HG02623 (cell line): Measurements from ENCODE around the gene CERS2.

ENCODE experiments used
- ATAC-seq: cut with Tn5 transposase; IDR thresholded peaks from one replicate; pipeline ENCODE4 v1.9.1; 2021; ENCODE audit warnings: moderate library complexity; ENCODE audit not compliant: unreplicated experiment

CERS2 gene

DNA sequence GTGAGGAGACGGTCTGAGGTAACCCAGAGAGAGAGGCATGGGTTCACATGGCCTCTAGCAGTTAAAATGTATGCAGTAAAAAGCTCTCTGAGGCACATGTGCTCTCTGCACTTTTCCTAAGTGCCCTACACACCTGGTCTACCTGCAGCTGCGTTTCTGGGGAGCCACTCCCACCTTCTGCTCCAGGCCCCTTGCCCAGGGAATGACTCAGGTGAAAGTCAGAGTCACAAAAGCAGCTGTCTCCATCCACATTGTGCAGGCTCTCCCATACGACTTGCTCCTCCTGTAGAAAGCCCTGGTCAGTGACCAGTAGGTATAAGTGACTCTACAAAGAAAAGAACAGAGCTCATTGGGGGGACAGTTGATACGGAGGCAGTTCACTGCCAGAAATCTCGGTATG, 23.3 kb upstream of the CERS2 start:
- ATAC-seq: no peak

DNA sequence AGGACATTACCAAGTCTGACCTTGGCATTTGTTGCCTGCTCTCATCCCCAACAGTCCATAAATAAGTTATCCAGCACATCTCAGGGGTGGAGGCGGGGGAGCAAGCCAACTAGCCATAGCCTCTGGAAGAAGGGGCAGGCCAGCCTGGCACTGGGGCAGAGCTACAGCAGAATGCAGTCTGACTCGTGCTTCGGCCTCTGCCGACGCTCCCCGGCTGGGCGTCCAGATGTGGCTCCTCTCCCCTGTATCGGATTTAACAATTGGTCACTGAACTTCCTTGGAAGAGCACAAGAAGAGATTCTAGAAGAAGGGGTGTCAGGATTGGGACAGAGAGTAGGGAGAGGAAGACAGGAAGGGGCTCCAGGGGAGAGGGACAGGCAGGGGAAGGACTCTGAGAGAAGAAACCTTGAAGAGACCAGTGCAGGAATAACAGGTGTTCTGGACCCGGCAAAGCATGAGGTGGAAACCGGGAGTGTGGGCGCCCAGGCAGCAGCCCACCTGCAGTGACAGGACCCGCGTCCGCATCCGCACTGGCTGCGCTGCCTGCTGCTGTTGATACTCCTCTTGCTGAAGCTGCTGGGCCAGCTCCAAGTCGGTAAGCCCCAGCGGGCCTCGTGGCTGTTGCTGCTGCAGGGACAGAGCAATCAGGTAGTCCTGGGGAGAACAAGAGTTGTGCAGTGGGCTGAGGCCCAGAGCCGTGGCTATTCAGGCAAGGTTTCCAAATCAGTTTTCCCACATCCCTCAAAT, 22.7 kb upstream of the CERS2 start:
- no peak for ATAC-seq

DNA sequence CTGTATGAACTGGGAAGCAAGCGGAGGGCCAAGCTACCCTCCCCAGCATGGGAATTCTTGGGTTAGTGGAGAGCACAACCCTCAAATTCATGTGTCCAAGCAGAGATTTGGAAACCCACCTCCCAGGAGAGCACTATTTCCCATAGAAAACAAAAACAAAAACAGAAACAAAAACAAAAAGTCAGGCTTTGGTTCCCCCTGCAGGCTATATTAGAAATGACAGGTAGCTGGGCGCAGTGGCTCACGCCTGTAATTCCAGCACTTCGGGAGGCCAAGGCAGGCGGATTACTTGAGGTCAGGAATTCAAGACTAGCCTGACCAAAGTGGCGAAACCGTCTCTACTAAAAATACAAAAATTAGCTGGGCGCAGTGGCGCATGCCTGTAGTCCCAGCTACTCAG, 21.3 kb upstream of the CERS2 start:
- no peak for ATAC-seq

DNA sequence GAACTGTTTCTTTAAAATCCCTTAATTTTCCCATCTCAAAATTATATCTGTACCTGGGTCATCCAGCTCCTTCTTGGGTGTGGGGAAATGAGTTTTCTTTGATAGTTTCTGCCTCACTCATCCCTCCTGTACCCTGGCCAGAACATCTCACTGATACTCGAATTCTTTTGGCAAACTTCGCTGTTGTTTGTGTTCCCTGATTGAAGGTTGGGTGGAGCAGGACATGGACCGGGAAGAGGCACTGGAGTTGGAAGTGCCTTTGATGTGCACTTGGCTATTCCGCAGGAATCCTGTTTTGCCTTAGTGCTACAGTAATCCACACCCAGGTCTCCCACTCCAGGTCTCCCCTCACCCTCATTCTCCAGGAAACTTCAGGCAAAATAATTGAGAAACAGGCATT, 20.8 kb upstream of the CERS2 start:
- no peak for ATAC-seq

DNA sequence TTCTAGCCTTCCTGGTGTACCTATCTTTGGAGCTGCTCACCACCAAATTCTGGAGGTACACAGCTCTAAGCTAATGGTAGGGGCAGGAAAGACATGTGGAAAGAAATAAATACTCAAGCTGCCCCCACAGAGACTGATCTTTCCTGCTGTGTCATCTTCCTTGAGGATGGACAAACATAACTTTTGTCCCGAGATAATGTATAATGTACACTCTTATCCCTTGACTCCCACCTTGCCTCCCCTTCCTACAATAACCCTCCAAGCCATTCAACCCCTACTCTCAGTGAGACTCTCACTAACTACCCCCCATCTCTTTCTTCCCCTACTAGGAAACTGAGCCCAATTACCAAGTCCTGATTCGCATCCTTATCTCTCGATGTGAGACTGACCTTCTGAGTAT, 19.6 kb upstream of the CERS2 start:
- ATAC-seq: no peak

DNA sequence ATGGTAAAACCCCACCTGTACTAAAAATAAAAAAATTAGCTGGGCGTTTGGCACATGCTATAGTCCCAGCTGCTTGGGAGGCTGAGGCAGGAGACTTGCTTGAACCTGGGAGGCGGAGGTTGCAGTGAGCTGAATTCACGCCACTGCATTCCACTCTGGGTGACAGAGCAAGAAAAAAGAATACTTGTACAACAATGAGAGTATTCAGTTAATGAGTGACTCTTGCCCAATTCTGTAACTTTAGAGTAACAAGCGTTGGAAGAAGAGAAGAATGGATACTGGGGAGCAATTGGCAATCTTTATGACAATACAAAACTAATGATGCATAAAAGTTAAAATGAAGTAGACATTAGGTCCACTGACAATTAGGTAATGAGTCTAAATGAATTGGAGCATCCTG, 18.0 kb upstream of the CERS2 start:
- ATAC-seq: no peak

DNA sequence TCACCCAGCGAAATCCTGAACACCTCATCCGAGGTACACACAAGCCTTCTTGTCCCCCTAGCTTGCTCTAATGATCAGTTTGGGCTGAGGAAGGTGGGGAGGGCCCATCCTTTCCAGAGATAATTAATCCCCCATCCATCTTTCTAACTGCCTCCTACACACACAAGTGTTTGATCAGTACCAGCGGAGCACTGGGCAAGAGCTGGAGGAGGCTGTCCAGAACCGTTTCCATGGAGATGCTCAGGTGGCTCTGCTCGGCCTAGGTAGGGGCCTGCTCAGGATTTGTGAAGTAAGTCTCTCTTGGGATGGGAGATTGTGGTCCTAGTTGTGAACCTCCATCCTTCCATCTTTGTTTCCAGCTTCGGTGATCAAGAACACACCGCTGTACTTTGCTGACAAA, 13.3 kb upstream of the CERS2 start:
- no peak for ATAC-seq

DNA sequence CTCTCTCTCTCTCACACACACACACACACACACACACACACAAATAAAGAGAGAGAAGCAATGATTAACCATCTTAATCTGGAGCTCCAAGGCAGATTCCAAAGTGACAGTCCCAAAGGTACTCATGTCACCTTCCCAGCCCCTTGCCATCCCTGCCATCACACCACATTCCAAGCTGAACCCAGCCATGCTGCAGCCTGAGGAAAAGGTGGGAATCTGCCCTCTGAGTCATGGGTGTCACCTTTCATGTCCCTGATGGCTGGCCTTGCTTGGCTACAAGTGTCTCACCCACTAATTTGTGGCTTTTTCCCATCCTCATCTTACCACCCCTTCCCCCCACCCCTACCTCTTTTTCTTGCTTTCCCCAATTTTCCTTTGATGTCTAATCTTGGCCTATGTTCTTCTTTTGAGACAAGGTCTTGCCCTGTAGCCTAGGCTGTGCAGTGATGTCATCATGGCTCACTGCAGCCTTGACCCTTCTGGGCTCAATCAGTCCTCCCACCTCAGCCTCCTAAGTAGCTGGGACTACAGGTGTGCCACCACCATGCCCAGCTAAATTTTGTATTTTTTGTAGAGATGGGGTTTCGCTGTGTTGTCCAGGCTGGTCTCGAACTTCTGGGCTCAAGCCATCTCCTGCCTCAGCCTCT, 10.7 kb upstream of the CERS2 start:
- no peak for ATAC-seq

DNA sequence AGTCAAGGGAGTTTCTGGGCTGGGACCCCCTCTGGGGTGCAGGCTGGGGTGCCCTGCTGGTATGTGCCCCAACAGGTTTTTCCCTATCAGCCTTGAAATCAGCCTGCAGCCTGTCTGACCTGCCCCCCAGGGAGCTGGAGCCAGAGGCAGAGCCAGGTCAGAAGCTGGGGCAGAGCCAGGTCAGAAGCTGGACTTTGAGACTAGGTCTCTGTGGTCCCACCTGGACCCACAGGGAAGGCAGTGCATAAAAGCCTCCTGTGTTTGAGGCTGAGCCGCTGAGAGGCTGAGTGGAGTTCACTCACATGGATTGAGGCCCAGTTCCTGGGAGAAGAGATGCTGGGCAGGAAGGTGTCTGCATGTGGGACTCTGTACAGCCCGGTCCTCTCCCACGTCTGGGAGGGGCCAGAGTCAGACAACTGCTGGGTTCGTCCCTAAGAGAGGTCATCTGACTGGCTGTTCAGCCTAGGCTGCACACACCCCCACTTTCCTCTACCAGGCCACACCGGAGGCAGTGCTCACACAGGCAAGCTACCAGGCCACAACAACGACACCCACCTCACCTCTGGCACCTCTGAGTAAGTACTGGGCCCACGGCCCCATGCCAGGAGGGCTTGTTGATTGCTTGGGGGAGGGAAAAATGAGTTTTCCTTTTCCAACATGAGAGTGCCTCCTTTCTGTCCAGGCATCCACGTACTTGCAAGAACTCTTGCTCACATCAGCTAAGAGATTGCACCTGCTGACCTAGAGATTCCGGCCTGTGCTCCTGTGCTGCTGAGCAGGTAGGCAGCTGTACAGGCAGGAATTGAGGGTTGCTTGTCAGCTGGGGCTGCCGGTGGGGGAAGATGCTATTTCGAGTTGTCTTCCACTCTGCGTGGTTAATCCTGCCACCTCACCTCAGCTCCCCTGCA, 7.4 kb upstream of the CERS2 start, which contains the start of gene ANXA9:
Gene ANXA9, plus strand, starts transcription at position 488 of the 908 bp plus-strand sequence. CDS start 814 bp downstream, outside the sequence.
- ATAC-seq: no peak

DNA sequence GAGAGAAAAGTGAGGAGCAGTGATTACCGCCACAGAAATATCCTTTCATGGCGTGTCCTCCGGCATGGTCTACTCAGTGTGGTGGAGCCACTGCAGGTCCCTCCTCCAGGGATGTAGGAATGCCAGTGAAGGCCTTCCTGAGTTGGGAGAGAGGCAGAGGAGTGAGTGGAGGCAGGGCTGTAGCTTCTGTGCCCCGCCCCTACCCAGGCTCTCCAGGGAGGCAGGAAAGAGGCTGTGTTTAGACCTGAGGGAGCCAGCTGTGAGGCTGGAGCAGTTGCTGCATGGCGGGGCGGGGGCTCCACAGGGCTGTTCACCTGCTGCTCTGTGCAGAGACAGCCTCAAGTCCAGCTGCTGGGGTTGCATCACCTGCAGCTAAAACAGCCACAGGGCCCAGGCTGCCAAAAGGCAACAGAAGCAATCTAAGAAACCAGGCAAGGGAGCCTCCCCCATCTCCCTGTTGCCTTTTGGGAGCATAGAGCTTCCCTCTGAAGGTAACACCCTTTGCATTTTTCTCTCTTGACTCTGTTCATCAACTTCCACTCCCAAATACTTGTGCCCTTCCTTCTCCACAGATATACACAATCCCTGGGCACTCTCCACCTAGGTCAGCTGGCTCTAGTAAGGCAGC, 6.7 kb upstream of the CERS2 start:
- ATAC-seq: no peak

DNA sequence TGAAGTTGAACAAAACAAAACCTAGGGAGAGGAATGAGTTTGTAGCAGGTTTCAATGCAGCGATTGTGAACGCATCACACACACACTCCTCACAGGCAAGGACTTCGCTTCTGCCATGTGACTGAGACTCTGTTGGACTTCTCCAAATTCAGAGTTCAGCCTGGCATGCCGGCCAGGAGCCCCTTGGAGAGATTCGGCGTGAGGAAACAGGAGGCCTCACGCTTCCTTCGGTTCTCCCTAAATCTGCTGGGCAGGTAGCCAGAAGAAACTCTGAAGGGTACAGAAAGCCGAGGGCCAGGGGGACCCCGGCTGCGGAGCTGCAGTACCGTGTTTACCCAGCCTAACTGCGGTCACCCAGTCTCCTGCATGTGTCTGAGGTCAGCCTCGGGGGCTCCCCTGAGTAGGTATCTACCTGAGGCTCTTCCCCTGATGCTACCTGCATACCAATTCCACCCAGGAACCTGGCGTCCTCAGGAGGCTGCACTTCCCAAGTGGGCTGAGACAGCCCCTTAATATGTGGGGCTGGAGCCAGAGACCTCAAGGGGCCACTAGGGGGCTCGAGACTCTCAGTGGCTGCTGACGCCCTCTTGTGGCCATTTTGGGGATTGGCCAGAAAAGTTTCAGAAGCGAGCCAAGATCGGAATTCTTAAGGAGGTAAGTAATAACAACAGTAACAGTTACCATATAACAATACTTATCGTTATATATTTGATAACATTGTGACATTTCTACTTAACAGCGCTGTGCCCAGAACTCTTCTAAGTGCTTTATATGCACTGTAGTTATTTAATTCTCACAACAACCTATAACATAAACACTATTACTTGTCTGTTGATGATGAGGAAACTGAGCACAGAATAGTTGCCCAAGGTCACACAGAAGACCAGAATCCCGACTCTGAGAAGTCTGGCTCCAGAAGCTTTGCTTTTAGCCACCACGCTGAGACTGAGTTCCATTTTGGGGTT, 4.7 kb upstream of the CERS2 start:
- no peak for ATAC-seq

DNA sequence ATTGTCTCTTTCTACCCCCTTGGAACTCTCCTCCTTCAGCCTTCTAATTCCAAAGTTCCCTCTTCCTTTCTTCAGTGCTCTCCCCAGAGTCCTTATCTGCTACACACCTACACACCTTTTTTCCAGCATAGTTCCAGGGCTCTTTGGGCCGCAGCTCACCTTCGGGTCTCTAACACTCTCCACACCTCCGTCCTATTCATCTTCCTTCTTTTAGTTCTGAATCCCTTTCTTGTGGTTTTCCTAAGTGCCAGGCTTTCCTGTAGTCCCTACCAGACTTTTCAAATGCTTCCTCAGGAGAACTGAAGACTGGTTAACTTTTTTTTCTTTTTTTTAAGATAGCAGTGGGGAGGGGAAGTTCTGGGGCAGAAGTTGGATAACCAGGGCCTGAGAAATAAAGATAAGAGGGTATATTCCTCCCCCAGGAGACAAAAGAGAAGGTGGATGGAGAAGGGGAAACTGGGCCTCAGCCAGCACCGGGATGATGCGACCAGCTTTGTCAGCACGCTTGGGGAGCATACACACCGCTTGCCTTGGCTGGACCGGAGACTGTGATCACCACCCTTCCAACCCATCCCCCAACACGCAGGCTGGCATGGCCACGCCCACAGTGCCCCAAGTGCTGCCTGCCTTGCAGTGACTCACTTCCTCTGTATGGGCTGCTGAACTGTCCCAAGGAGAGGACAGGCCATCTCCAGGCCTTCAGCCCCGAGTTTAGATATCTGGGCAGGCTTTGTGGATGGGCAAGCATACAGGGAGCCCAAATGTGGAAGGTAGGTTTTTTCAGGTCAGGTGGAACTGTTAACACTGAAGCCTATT, 2.5 kb upstream of the CERS2 start:
- ATAC-seq: no peak

DNA sequence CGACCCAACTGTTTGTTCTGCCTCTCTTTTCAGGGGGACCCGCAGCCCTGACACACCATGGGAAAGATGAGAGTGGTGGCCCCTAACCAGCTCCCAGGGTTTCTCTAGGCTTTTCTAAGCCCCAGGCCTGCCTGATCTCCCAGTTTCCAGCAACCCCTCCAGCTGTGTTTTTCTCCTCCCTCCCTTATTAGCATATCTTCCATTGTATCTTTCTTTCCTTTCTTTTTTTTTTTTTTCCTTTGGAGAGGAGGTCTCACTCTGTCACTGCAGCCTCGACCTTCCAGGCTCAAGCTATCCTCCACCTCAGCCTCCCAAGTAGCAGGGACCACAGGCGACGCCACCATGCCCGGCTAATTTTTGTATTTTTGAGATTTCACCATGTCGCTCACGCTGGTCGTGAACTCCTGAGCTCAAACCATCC, 1.8 kb upstream of the CERS2 start:
- no peak for ATAC-seq

DNA sequence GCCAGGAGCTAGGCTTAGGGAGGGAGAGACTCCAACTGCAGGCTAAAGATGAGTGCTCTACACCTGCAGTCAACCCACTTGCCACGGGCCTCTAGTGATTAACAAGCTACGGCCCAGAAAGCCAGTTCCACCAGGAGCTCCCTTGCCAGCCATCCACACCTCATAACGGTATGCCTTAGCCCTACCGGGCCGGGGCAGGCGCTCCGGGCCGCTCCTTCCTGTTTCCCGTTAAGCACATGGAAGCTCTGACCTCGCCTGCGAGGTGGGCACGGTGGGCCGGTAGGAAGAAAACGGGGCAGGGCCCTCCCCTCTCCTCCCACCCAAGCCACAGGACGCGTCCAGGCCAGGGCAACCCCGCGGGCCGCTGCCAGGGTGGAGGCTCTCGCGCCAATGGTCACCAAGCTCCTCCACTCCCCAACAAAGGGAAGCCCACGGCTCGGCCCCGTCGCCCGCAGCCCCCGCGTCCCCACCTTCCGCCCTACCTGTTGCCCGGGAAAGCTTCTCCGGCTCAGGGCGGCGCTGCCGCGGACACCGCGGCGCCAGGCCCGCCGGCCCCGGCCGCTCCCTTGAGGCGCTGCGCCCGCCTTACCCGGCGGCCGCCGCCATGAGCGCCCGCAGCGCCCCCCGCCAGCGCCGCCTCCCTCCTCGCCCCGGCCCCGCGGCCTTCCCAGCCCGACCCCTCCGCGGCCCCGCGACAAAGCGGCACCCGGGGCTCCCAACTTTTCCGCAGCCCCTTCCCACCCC, 627 bp downstream of the CERS2 start:
- ATAC-seq: peak; percentile 36

DNA sequence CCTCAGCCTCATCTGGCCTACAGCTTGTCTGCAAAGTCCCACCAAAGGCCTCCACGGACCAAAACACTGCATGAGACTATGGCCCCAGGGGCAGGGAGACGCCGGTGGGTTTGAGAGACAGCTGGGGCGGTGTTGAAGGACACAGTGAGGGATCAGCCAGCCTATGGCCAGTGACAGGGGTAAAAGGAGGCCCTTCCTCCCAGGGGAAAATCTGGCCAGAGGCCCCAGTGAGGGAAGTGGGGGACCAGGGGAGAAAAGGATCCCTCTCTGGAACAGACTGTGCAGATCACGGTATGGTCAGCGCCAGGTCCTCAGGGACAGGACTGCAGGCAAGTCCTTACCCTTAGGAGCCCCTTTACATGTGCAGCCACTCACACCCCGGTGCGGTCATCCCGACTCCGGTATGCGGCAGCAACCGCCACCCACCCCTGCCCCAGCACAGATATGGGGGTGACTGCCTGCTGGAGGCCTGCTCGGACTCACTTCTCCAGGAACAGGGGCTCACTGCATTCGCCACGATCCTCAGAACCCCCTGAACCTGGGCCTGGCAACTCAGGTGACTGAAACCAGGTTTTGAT, 1.3 kb downstream of the CERS2 start:
- no peak for ATAC-seq

DNA sequence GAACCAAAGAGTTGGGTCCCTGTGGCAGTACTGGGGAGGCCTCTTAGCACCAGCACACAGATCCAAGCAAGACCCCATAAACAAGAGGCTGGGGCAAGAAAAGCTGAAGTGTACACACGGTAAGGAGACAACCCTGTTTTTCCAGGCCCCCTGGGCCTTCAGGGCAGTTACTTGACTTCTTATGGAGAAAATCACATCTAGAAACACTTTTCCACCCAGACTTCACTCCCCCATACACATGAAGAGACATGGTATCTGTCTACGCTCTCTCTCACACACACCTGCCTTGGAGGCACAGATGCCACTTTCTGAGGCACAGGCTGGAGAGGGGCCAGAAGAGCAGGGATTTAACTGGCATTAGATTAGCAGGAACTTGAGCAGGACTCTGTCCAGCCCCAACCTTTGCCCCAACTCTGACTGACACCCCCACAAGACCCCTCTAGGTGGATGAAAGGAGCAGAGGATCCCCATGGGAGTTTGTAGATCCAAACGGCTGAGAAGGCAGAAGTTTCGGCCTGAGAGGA, 2.2 kb downstream of the CERS2 start:
- ATAC-seq: no peak

DNA sequence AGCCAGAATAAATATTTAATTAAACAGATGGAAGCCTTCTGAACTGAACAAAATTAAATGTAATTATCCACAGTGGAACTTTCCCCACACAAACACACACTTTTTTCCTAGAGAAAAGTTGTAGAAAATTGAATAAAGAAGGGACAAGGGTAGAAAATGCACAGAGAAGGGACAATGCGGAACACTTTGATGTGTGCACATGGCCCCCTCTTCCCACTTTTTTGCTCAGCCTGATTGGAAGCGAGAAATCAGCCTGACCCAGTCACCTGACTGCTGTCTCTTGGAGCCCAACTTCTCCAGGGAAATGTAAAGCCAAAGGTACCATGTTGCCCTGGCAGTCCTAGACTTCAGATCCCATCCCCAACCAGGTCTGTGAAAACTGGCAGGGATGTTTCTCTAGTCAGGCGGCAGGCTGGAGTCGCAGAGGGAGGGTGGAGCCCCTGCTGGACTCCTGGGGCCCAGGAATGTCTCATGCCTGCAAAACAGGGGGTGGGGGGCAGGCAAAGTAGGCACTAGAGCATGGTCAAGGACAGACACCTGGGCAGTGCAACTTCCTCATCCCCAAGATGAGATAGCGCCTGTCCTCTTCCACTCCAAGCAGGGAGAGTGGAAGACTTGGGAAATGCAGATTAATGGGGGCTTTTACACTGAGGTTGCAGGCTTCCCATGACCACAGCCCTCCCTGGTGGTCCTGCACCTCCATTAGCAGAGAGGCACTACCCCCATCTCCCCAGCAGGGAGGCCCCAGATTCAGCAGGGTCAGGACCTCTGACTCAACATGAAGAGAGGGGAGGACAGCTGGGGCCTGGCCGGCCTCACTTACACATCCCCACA, 2.8 kb downstream of the CERS2 start:
- ATAC-seq: no peak
